ENCODE results near the gene RAMP1. TPM values are rescaled to one million over a fixed set of nuclear protein-coding genes. Genes with fewer than 3 reads are reported as not detected.

Gene RAMP1
- 100 to 1,000 TPM in 1 of 2 donors, 10 to 100 TPM in 1; 36.6 to 115 TPM for total RNA-seq
- polyA plus RNA-seq (ENCODE audit: insufficient read length in 2 of 2) = 100 to 1,000 TPM; 126 to 131 TPM
- long read RNA-seq, donor 1, transcript RAMP1-201 (3 exons, 910 nt) = major isoform, 83 of 98 reads
- long read RNA-seq, donor 1, transcript RAMP1-202 (3 exons, 650 nt) = minor isoform, 6 of 98 reads
- long read RNA-seq, donor 1, partial matches to known transcripts = 6 of 98 reads
- long read RNA-seq, donor 1, other reads (novel, unspliced or antisense) = 0 of 98 reads
- long read RNA-seq, donor 2, transcript RAMP1-201 (3 exons, 910 nt) = major isoform, 48 of 62 reads
- long read RNA-seq, donor 2, partial matches to known transcripts = 12 of 62 reads
- long read RNA-seq, donor 2, other reads (novel, unspliced or antisense) = 0 of 62 reads
- long read RNA-seq, donor 3, transcript RAMP1-201 (3 exons, 910 nt) = major isoform, 45 of 63 reads
- long read RNA-seq, donor 3, partial matches to known transcripts = 13 of 63 reads
- long read RNA-seq, donor 3, other reads (novel, unspliced or antisense) = 0 of 63 reads
- long read RNA-seq, donor 4, transcript RAMP1-201 (3 exons, 910 nt) = major isoform, 9 of 14 reads
- long read RNA-seq, donor 4, partial matches to known transcripts = 5 of 14 reads
- long read RNA-seq, donor 4, other reads (novel, unspliced or antisense) = 0 of 14 reads

- Histone ChIP-seq H3K4me3 (ENCODE audit: low read depth, low read length) (peak within 1 kb of the TSS; percentile 44), H3K9me3 (ENCODE audit: control insufficient read depth, insufficient read depth, low read length) (no peaks in the 10 kb centered on the region), H3K27ac (ENCODE audit: low read depth, low read length) (peak within 1 kb of the TSS; percentile 75), H3K36me3 (ENCODE audit: control insufficient read depth, insufficient read depth, low read length) (peaks cover 12% of the 10 kb centered on the region), H3K27me3 (ENCODE audit: control insufficient read depth, insufficient read depth, low read length) (peaks cover 9% of the 10 kb centered on the region), H3K4me1 (ENCODE audit: control insufficient read depth, insufficient read depth, low read length) (peaks cover 53% of the 10 kb centered on the region)
- DNase-seq (ENCODE audit: low read depth in 4 of 6, low spot score in 6 of 6) = peak in 3 of 6 donors; percentile 30 to 67 (median 57)
- under 1% methylated on average over 73 of the region's 79 CpGs for WGBS (ENCODE audit: insufficient coverage)
Measured at GRCh38 chr2:237859533-237860272, at the start of gene RAMP1. Gene RAMP1 (plus strand): TSS chr2:237859623. CDS start chr2:237859676, 53 bp downstream.

- Histone ChIP-seq H3K27ac (ENCODE audit: low read depth, low read length) (no peak overlapping the region), H3K36me3 (ENCODE audit: control insufficient read depth, insufficient read depth, low read length) (no peaks in the 10 kb centered on the region), H3K4me1 (ENCODE audit: control insufficient read depth, insufficient read depth, low read length) (no peaks in the 10 kb centered on the region), H3K4me3 (ENCODE audit: low read depth, low read length) (no peak overlapping the region), H3K9me3 (ENCODE audit: control insufficient read depth, insufficient read depth, low read length) (no peaks in the 10 kb centered on the region), H3K27me3 (ENCODE audit: control insufficient read depth, insufficient read depth, low read length) (no peaks in the 10 kb centered on the region)
- no peak for DNase-seq (ENCODE audit: low read depth in 4 of 6, low spot score in 6 of 6)
- WGBS (ENCODE audit: insufficient coverage) = no CpG with 5 or more reads among the region's 1 CpG
Measured at GRCh38 chr2:237815637-237816036, 43.8 kb upstream of the RAMP1 start.

GRCh38 chr2:237816531-237816930, 42.9 kb upstream of the RAMP1 start:
- Histone ChIP-seq H3K4me3 (ENCODE audit: low read depth, low read length) (no peak overlapping the region), H3K36me3 (ENCODE audit: control insufficient read depth, insufficient read depth, low read length) (no peaks in the 10 kb centered on the region), H3K27me3 (ENCODE audit: control insufficient read depth, insufficient read depth, low read length) (no peaks in the 10 kb centered on the region), H3K4me1 (ENCODE audit: control insufficient read depth, insufficient read depth, low read length) (no peaks in the 10 kb centered on the region), H3K27ac (ENCODE audit: low read depth, low read length) (no peak overlapping the region), H3K9me3 (ENCODE audit: control insufficient read depth, insufficient read depth, low read length) (no peaks in the 10 kb centered on the region)
- DNase-seq (ENCODE audit: low read depth in 4 of 6, low spot score in 6 of 6) = no peak
- no CpG with 5 or more reads among the region's 1 CpG for WGBS (ENCODE audit: insufficient coverage)

GRCh38 chr2:237818066-237818473, 41.4 kb upstream of the RAMP1 start:
- no peak for DNase-seq (ENCODE audit: low read depth in 4 of 6, low spot score in 6 of 6)
- WGBS (ENCODE audit: insufficient coverage) = 60% methylated on average over 2 of the region's 5 CpGs
- Histone ChIP-seq H3K9me3 (ENCODE audit: control insufficient read depth, insufficient read depth, low read length) (no peaks in the 10 kb centered on the region), H3K4me1 (ENCODE audit: control insufficient read depth, insufficient read depth, low read length) (no peaks in the 10 kb centered on the region), H3K27me3 (ENCODE audit: control insufficient read depth, insufficient read depth, low read length) (no peaks in the 10 kb centered on the region), H3K36me3 (ENCODE audit: control insufficient read depth, insufficient read depth, low read length) (no peaks in the 10 kb centered on the region), H3K27ac (ENCODE audit: low read depth, low read length) (no peak overlapping the region), H3K4me3 (ENCODE audit: low read depth, low read length) (no peak overlapping the region)

- WGBS (ENCODE audit: insufficient coverage) = no CpG with 5 or more reads among the region's 2 CpGs
- H3K4me1 ChIP-seq (ENCODE audit: control insufficient read depth, insufficient read depth, low read length) = no peaks in the 10 kb centered on the region
- H3K9me3 ChIP-seq (ENCODE audit: control insufficient read depth, insufficient read depth, low read length) = no peaks in the 10 kb centered on the region
- H3K36me3 ChIP-seq (ENCODE audit: control insufficient read depth, insufficient read depth, low read length) = no peaks in the 10 kb centered on the region
- H3K27me3 ChIP-seq (ENCODE audit: control insufficient read depth, insufficient read depth, low read length) = no peaks in the 10 kb centered on the region
- no peak overlapping the region for H3K27ac ChIP-seq (ENCODE audit: low read depth, low read length)
- H3K4me3 ChIP-seq (ENCODE audit: low read depth, low read length) = no peak overlapping the region
- no peak for DNase-seq (ENCODE audit: low read depth in 4 of 6, low spot score in 6 of 6)
Measured at GRCh38 chr2:237819231-237819630, 40.2 kb upstream of the RAMP1 start.

GRCh38 chr2:237820421-237820820, 39.0 kb upstream of the RAMP1 start:
- no peaks in the 10 kb centered on the region for H3K36me3 ChIP-seq (ENCODE audit: control insufficient read depth, insufficient read depth, low read length)
- no peaks in the 10 kb centered on the region for H3K27me3 ChIP-seq (ENCODE audit: control insufficient read depth, insufficient read depth, low read length)
- H3K9me3 ChIP-seq (ENCODE audit: control insufficient read depth, insufficient read depth, low read length) = no peaks in the 10 kb centered on the region
- no peak for DNase-seq (ENCODE audit: low read depth in 4 of 6, low spot score in 6 of 6)
- WGBS (ENCODE audit: insufficient coverage) = 83% methylated on average over 1 of the region's 2 CpGs
- H3K4me1 ChIP-seq (ENCODE audit: control insufficient read depth, insufficient read depth, low read length) = no peaks in the 10 kb centered on the region
- H3K4me3 ChIP-seq (ENCODE audit: low read depth, low read length) = no peak overlapping the region
- no peak overlapping the region for H3K27ac ChIP-seq (ENCODE audit: low read depth, low read length)

- no peak overlapping the region for H3K27ac ChIP-seq (ENCODE audit: low read depth, low read length)
- no CpG with 5 or more reads among the region's 2 CpGs for WGBS (ENCODE audit: insufficient coverage)
Measured at GRCh38 chr2:237823544-237823943, 35.9 kb upstream of the RAMP1 start.

GRCh38 chr2:237824085-237824484, 35.3 kb upstream of the RAMP1 start:
- H3K36me3 ChIP-seq (ENCODE audit: control insufficient read depth, insufficient read depth, low read length) = no peaks in the 10 kb centered on the region
- no peak overlapping the region for H3K4me3 ChIP-seq (ENCODE audit: low read depth, low read length)
- WGBS (ENCODE audit: insufficient coverage) = 83% methylated on average over 5 of the region's 6 CpGs
- no peaks in the 10 kb centered on the region for H3K27me3 ChIP-seq (ENCODE audit: control insufficient read depth, insufficient read depth, low read length)
- no peak for DNase-seq (ENCODE audit: low read depth in 4 of 6, low spot score in 6 of 6)
- no peak overlapping the region for H3K27ac ChIP-seq (ENCODE audit: low read depth, low read length)
- H3K4me1 ChIP-seq (ENCODE audit: control insufficient read depth, insufficient read depth, low read length) = no peaks in the 10 kb centered on the region
- no peaks in the 10 kb centered on the region for H3K9me3 ChIP-seq (ENCODE audit: control insufficient read depth, insufficient read depth, low read length)

More at GRCh38 chr2:237823544-237823943, 35.9 kb upstream of the RAMP1 start:
- no peaks in the 10 kb centered on the region for H3K36me3 ChIP-seq (ENCODE audit: control insufficient read depth, insufficient read depth, low read length)
- no peaks in the 10 kb centered on the region for H3K4me1 ChIP-seq (ENCODE audit: control insufficient read depth, insufficient read depth, low read length)
- no peaks in the 10 kb centered on the region for H3K27me3 ChIP-seq (ENCODE audit: control insufficient read depth, insufficient read depth, low read length)
- no peak overlapping the region for H3K4me3 ChIP-seq (ENCODE audit: low read depth, low read length)
- DNase-seq (ENCODE audit: low read depth in 4 of 6, low spot score in 6 of 6) = no peak
- H3K9me3 ChIP-seq (ENCODE audit: control insufficient read depth, insufficient read depth, low read length) = no peaks in the 10 kb centered on the region

- Histone ChIP-seq H3K36me3 (ENCODE audit: control insufficient read depth, insufficient read depth, low read length) (no peaks in the 10 kb centered on the region), H3K27ac (ENCODE audit: low read depth, low read length) (no peak overlapping the region), H3K9me3 (ENCODE audit: control insufficient read depth, insufficient read depth, low read length) (no peaks in the 10 kb centered on the region), H3K4me3 (ENCODE audit: low read depth, low read length) (no peak overlapping the region), H3K4me1 (ENCODE audit: control insufficient read depth, insufficient read depth, low read length) (no peaks in the 10 kb centered on the region), H3K27me3 (ENCODE audit: control insufficient read depth, insufficient read depth, low read length) (no peaks in the 10 kb centered on the region)
- DNase-seq (ENCODE audit: low read depth in 4 of 6, low spot score in 6 of 6) = no peak
- WGBS (ENCODE audit: insufficient coverage) = no CpG with 5 or more reads among the region's 3 CpGs
Measured at GRCh38 chr2:237827421-237827987, 31.9 kb upstream of the RAMP1 start.

Data from spinal cord (tissue), 10 donors.